Kidney epithelial cell (primary cell): Measurements from ENCODE around the gene TMTC3. TPM values are rescaled to one million over a fixed set of nuclear protein-coding genes. Genes with fewer than 3 reads are reported as not detected.

ENCODE experiments used
- DNase-seq: peaks from one replicate; pipeline ENCODE4 v3.0.0-alpha.2; 2010; ENCODE audit warnings: low read depth
- H3K27me3 ChIP-seq: 2 replicates; pipeline ENCODE4 v1.6.0; 2011; ENCODE audit warnings: low read length; ENCODE audit not compliant: control insufficient read depth, insufficient read depth
- H3K36me3 ChIP-seq: 2 replicates; pipeline ENCODE4 v1.5.1; 2011; ENCODE audit warnings: low read length; ENCODE audit not compliant: control insufficient read depth, insufficient read depth
- H3K4me3 ChIP-seq: 2 replicates; pipeline ENCODE4 v1.5.1; 2011; ENCODE audit warnings: low read depth, mild to moderate bottlenecking, control low read depth, low read length
- CTCF ChIP-seq: IDR thresholded peaks from 2 replicates; pipeline ENCODE4 v1.5.1; 2011; ENCODE audit warnings: mild to moderate bottlenecking, moderate library complexity, low read length, control low read depth, inconsistent platforms; ENCODE audit not compliant: insufficient read depth, poor library complexity, severe bottlenecking
- total RNA-seq: library from RNA; depleted of rRNA; stranded (reverse); fragments of >200 nt; gene quantifications from 2 replicates; pipeline ENCODE4 v1.2.3, GENCODE V29; 2015

TMTC3 gene
- total RNA-seq, 1 donor from 2014 or later = 25.8 TPM

GRCh38 chr12:88230271-88230670, 88.2 kb downstream of the TMTC3 start:
- Histone ChIP-seq H3K4me3 (no peak overlapping the region), H3K27me3 (no peaks in the 10 kb centered on the region), H3K36me3 (no peaks in the 10 kb centered on the region)
- no peak for TF ChIP-seq CTCF
- DNase-seq = no peak

DNA sequence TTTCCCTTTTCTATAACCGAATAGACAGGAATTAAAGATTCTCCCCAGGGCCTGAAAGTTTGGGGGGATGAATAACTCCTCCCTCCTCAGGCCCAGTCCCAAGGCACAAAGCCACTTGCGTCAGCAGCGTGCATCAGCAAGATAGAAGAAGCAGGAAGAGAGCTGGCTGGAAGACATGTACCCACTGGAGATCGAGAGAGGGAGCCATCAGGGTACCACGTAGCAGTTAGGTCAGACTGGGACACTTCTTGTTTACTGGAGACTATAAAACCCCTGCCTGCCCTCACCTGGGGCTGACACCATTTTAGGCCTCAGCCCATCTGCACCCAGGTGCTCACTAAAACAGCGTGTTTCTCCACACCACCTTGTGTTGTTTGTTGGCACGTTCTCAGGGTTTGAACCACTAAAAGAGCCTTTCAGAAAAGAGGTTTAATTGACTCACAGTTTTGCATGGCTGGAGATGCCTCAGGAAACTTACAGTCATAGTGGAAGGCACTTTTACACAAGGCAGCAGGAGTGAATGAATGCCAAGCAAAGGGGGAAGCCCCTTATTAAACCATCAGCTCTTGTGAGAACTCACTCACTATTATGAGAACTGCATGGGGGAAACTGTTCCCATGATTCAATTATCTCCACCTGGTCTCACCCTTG, 93.2 kb downstream of the TMTC3 start:
- H3K4me3 ChIP-seq = no peak overlapping the region
- TF ChIP-seq CTCF = no peak
- no peaks in the 10 kb centered on the region for H3K36me3 ChIP-seq
- DNase-seq = no peak
- H3K27me3 ChIP-seq = no peaks in the 10 kb centered on the region

GRCh38 chr12:88237954-88238353, 95.8 kb downstream of the TMTC3 start:
- Histone ChIP-seq H3K36me3 (no peaks in the 10 kb centered on the region), H3K4me3 (no peak overlapping the region), H3K27me3 (no peaks in the 10 kb centered on the region)
- no peak for TF ChIP-seq CTCF
- peak; percentile 50 for DNase-seq

GRCh38 chr12:88238406-88238805, 96.3 kb downstream of the TMTC3 start:
- Histone ChIP-seq H3K4me3 (no peak overlapping the region), H3K36me3 (no peaks in the 10 kb centered on the region), H3K27me3 (no peaks in the 10 kb centered on the region)
- no peak for DNase-seq
- TF ChIP-seq CTCF = no peak

DNA sequence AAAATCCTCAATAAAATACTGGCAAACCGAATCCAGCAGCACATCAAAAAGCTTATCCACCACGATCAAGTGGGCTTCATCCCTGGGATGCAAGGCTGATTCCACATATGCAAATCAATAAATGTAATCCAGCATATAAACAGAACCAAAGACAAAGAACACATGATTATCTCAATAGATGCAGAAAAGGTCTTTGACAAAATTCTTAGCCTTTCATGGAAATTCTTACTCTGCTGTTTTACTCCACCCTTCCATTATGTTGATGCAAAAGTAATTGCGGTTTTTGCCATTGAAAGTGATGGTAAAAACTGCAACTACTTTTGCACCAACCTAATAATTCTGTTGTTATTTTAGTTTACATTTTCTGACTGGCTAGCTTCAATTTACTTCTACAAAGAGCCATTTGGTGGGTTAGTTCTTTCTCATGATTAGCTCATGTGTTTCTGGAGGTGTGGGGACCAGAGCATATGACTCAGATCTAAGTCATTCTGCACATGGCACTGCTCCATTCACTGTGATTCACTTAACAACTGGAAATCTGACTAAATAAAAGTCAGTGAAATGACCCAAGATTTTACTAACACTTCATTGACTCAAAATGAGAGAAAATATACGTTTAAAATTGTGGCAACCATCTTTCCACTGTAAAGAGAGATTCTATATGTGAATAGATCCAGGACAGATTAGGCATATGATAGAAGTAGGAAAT, 99.9 kb downstream of the TMTC3 start:
- TF ChIP-seq CTCF = no peak
- DNase-seq = peak; percentile 92
- Histone ChIP-seq H3K4me3 (no peak overlapping the region), H3K36me3 (no peaks in the 10 kb centered on the region), H3K27me3 (no peaks in the 10 kb centered on the region)

DNA sequence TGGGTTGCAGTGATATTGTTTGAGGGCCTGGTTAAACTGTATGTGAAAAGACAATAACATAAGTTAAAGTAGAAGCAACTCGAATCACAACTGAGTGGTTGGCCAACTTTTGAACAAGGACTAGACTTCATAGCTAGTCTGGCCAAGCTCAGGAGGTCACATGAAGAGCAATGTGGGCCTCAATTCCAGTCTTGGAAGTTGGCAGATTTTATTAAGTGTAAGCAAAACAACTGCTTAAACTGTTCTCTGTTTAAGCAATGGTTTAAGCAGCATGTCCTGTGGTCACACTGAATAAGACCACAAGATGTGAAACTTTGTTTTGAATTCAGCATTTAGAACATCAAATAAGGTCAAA, 100.4 kb downstream of the TMTC3 start:
- no peaks in the 10 kb centered on the region for H3K36me3 ChIP-seq
- peak; percentile 12 for DNase-seq
- no peak for TF ChIP-seq CTCF
- H3K27me3 ChIP-seq = no peaks in the 10 kb centered on the region
- H3K4me3 ChIP-seq = no peak overlapping the region
